Measurements from ENCODE around the gene MYH13. TPM values are rescaled to one million over a fixed set of nuclear protein-coding genes. Genes with fewer than 3 reads are reported as not detected.
A peak's percentile ranks its signal among the peaks of the same experiment; 100 is the strongest.

MYH13 gene
- polyA plus RNA-seq, 1 donor from 2014 or later = not detected

DNA sequence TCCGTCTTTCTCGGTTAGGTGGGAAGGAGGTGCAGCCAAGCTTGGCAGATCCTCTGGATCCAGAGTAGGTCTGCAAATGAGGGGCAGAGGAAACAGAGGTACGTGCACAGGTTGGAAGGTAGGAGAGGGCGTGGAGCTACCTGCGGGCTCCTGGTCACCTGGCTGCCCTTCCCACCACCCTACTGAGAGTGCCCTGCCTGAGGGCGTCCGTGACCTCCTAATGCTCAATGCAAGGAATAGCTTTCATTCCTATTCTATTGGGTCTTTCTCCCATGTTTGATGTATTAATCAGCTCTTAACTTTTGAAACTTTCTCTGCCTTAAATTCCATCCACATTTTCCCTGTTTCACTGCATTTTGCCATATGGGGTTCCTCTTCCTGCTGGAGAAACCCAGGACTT lies 44.6 kb downstream of the MYH13 start:
- H3K4me1 Mint-ChIP-seq = no peaks in the 10 kb centered on the region
- H3K9me3 Mint-ChIP-seq = no peaks in the 10 kb centered on the region
- peaks cover 7% of the 10 kb centered on the region for H3K27me3 Mint-ChIP-seq
- H3K27ac Mint-ChIP-seq = peak overlapping the region in 1 of 3 donors; percentile 64
- H3K36me3 Mint-ChIP-seq = no peaks in the 10 kb centered on the region
- H3K4me3 Mint-ChIP-seq = peak overlapping the region in 1 of 4 donors; percentile 26

DNA sequence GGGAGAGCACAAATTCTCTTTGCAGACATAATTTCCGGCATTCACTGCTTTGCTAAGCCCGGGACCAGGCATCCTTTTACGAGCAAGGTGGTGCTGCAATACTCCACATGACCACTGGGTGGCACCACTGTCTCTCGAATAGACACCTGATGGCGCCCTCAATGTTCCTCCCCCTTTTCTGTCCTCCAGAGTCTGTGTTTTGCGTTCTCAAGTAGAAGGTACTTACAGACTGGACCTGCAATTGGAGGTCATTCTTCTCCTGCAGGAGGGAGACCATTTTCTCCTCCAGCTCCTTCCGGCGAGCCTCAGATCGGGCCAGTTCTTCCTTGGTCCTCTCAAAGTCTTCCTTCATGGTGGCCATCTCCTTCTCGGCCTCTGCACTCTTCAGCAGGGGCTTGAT lies 45.2 kb downstream of the MYH13 start:
- Mint-ChIP-seq H3K9me3 (no peaks in the 10 kb centered on the region), H3K27me3 (peaks cover 7% of the 10 kb centered on the region), H3K4me3 (no peak overlapping the region), H3K36me3 (no peaks in the 10 kb centered on the region), H3K4me1 (no peaks in the 10 kb centered on the region), H3K27ac (no peak overlapping the region)

DNA sequence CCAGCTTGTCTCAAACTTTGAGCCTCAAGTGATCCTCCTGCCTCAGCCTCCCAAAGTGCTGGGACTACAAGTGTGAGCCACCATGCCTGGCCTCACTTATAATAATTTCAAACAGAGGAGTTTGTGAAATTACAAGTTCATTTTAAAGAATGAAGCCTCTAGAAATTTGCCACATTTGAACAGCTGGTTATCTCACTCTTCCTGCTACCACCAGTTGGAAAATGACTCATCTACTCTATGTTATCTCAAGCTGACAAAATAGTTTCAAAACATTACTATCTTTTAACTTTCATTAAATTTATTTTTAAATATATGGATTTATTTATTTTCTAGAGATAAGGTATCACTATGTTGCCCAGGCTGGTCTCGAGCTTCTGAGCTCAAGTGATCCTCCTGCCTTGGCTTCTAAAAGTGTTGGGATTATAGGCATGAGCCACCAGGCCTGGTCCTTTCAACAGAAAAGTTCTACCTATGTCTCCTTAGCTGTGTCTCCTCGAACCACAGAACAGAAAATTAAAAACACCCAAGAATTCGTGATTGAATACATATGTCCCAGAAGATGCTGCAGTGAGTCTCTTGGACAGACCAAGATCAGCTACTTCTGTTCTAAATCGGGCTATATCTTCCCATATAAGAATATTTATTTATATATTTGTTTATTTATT lies 47.6 kb downstream of the MYH13 start:
- H3K27me3 Mint-ChIP-seq = peaks cover 7% of the 10 kb centered on the region
- no peak overlapping the region for H3K4me3 Mint-ChIP-seq
- H3K27ac Mint-ChIP-seq = no peak overlapping the region
- no peaks in the 10 kb centered on the region for H3K4me1 Mint-ChIP-seq
- no peaks in the 10 kb centered on the region for H3K9me3 Mint-ChIP-seq
- no peaks in the 10 kb centered on the region for H3K36me3 Mint-ChIP-seq

DNA sequence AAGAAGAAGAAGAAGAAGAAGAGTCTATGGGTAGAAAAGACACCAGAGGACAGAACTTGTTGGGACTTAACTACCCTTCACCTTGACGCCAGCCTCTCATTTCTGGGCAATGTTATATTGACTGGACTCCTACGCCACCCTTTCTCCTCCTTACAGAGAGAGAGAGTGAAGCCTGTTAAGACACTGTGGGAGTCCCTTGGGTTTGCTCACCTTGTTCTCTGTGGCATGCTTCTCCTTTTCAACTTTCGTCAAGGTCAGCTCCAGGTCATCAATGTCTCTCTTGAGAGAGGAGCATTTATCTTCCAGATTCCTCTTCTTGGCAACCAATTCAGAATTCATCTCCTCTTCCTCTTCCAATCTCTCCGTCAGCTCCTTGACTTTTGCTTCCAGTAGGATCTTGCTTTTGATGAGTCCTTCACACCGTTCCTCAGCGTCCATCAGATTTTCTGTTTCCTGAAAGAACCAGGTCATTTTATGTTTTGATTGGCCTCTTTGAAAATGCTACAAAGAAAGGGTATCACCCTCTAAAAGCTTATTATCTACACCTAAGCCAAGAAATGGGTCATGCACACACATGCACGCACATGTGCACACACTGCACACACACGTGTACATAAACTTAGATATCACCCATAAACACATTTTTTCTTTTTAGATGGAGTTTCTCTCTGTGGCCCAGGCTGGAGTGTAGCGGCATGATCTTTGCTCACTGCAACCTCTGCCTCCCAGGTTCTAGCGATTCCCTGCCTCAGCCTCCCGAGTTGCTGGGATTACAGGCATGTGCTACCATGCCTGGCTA lies 48.8 kb downstream of the MYH13 start:
- H3K36me3 Mint-ChIP-seq = no peaks in the 10 kb centered on the region
- H3K27ac Mint-ChIP-seq = no peak overlapping the region
- peaks cover 3% of the 10 kb centered on the region for H3K27me3 Mint-ChIP-seq
- H3K4me3 Mint-ChIP-seq = no peak overlapping the region
- no peaks in the 10 kb centered on the region for H3K4me1 Mint-ChIP-seq
- H3K9me3 Mint-ChIP-seq = no peaks in the 10 kb centered on the region

DNA sequence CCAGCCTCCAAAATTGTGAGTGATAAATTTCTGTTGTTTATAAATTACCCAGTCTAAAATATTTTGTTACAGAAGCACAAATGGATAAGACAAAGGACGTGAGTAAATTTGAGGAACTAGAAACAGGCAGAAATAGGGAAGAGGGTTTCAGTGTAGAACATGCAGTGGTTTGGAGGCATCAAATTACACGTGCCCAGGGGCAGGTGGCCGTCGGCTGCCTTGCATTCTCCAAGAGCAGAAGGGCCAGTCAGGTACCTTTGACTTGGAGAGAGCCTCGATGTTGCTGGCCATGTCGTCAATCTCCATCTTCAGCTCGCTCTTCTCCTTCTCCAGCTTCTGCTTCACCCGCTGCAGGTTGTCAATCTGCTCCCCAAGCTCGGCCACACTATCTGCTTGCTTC lies 54.3 kb downstream of the MYH13 start:
- H3K9me3 Mint-ChIP-seq = no peaks in the 10 kb centered on the region
- no peaks in the 10 kb centered on the region for H3K4me1 Mint-ChIP-seq
- no peaks in the 10 kb centered on the region for H3K36me3 Mint-ChIP-seq
- no peak overlapping the region for H3K4me3 Mint-ChIP-seq
- H3K27ac Mint-ChIP-seq = no peak overlapping the region
- H3K27me3 Mint-ChIP-seq = peaks cover 5% of the 10 kb centered on the region

DNA sequence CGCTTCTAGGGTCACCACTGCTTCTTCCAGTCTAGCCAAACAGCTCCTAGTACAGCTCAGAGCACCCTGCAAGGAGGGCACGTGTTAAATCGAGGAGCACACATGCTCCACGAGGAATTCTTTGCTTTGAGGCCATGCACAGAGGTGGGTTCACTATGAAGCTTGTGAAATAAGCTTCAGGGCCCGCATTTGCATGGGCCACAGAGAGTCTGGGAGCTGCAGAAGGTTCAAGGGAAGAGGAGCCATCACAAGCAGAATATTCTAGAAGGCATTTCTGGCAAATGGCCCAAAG lies 55.3 kb downstream of the MYH13 start:
- no peaks in the 10 kb centered on the region for H3K4me1 Mint-ChIP-seq
- H3K36me3 Mint-ChIP-seq = no peaks in the 10 kb centered on the region
- no peak overlapping the region for H3K27ac Mint-ChIP-seq
- H3K27me3 Mint-ChIP-seq = peaks cover 6% of the 10 kb centered on the region
- no peak overlapping the region for H3K4me3 Mint-ChIP-seq
- no peaks in the 10 kb centered on the region for H3K9me3 Mint-ChIP-seq

DNA sequence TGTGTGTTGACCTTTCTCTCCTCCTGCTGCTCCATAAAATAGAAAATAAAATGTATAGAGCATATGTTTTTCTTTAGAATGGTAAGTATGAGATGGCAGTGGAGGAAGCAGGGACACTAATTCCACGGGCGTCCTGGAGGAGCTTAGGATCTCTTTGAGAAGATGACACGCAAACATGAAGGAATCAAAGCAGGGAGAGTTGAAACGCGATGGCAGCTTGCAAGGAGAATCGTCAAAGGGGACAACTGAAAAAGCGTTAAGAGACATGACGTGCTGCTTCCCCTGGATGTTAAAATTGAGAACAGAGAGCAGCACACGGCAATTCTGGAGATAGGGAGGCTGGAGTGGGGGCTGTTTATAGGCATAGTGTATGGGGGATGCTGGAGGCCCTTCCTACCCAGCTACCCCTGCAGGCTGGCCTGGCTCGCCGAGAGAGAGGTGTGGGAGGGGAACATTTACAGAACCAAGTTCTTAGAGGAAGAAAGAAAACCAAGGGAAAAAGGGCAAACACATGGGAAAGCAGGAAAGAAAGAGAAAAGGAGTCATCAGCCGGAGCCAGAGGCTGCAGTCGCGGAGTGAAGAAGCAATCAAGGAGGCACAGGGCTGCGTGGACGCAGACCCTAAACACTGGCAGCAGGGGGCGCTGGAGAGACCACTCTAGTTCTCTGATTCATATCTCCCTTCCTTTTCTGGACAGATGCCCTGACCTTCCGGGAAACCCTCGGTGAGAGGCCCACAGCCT lies 55.8 kb downstream of the MYH13 start:
- peaks cover 6% of the 10 kb centered on the region for H3K27me3 Mint-ChIP-seq
- H3K4me1 Mint-ChIP-seq = no peaks in the 10 kb centered on the region
- H3K36me3 Mint-ChIP-seq = no peaks in the 10 kb centered on the region
- no peaks in the 10 kb centered on the region for H3K9me3 Mint-ChIP-seq
- no peak overlapping the region for H3K4me3 Mint-ChIP-seq
- H3K27ac Mint-ChIP-seq = no peak overlapping the region

DNA sequence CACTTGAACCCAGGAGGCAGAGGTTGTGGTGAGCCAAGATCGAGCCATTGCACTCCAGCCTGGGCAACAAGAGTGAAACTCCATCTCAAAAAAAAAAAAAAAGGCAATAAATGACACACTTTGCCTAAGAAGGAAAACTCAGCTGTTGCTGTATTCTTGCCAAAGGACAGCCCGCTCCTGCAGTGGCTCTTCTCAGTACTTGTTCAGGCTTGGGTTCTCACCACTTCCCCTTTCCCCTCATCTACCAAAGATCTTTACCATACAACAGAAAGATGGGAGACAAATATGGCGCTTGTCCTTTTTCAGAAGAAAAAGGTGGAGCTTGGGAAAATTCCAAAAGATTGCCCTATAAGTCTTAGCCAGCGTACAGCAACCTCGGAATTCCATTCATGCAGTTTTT lies 58.5 kb downstream of the MYH13 start:
- no peaks in the 10 kb centered on the region for H3K4me1 Mint-ChIP-seq
- no peak overlapping the region for H3K27ac Mint-ChIP-seq
- peaks cover 6% of the 10 kb centered on the region for H3K27me3 Mint-ChIP-seq
- H3K4me3 Mint-ChIP-seq = no peak overlapping the region
- no peaks in the 10 kb centered on the region for H3K9me3 Mint-ChIP-seq
- H3K36me3 Mint-ChIP-seq = no peaks in the 10 kb centered on the region

DNA sequence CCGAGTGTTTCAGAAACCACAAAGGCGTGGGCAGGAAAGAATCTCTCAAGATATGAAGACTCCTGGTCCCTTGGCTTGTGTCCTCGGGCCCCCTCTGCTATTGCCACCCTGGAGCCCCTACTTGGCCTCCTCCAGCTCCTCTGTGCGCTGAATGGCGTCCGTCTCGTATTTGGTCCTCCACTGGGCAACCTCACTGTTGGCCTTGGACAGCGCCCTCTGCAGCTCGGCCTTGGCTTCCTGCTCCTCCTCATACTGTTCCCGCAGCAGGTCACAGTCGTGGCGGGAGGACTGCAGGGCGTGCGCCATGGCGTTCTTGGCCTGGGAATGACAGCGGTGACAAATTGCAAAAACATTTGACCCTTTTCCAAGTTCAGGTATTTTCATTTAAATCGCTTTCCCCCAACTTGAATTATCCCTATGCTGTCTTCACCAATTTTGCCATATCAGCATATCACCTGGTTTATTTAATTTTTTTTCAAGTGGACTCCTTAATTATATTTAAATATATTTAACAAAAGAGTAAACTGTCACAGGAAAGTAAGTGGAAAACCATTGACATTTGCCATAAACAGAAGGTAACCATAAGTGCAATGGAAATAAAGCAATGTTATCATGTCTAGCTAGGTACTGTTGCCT lies 59.7 kb downstream of the MYH13 start:
- Mint-ChIP-seq H3K9me3 (no peaks in the 10 kb centered on the region), H3K36me3 (no peaks in the 10 kb centered on the region), H3K4me1 (no peaks in the 10 kb centered on the region), H3K27me3 (peaks cover 4% of the 10 kb centered on the region), H3K4me3 (no peak overlapping the region), H3K27ac (no peak overlapping the region)

DNA sequence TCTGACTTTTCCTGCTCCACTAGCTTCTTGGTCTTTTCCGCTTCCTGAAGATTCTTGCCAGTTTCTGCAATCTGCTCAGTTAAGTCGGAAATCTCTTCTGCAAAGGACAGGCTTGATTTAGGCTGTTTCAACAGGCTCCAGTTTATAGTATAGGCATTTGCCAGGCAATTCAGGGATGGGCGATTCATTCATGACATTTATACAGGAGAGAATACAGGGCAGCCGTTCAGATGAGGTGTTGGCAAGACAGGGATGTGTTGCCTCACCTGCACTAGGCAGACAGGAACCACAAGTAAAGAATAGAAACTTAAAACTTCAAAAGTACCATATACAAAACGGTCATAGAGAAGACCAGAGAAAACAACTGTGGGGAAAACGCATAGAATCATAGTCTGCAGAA lies 61.7 kb downstream of the MYH13 start:
- Mint-ChIP-seq H3K4me3 (no peak overlapping the region), H3K9me3 (no peaks in the 10 kb centered on the region), H3K4me1 (no peaks in the 10 kb centered on the region), H3K27me3 (peaks cover 2% of the 10 kb centered on the region), H3K27ac (peak overlapping the region in 1 of 3 donors; percentile 32), H3K36me3 (no peaks in the 10 kb centered on the region)

DNA sequence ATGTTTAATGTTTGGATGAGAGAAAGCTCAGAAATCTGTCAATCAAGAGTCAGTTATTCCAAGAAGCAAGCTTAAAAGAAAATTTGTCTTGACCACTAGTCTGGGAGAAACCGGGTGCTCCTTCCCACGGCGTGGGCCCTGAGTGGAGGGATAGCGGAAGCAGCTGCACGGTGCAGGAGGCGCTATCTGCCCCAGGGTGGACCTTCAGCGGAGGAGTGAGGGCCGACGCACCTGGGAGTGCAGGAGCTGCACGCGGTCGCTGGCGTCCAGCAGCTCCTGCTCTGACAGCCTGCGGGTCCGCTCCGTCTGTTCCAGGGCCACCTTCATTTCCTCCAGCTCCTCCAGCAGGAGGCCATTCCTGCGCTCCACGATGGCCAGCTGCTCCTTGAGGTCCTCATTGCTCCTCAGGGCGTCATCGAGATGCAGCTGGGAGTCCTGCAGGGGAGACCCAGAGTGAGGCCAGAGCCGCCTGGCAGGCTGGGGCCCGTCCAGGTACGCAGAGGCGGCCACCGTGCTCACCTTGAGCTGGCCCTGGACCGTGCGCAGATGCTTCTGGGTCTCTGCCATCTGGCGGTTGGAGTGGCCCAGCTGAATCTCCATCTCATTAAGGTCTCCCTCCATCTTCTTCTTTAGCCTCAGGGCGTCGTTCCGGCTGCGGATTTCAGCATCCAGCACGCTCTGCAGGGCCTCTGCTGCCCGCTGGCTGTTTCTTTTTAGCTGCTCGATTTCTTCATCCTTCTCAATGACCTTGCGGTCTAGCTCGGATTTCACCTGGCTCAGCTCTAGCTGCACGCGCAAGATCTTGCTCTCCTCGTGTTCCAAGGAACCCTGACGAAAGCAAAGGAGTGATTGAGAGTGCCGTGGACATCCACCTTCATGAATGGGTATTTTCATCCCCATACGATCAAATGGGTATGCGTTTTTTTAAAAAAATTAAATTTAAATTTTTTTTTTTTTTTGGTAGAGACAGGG lies 63.5 kb downstream of the MYH13 start:
- peaks cover 1% of the 10 kb centered on the region for H3K27me3 Mint-ChIP-seq
- no peak overlapping the region for H3K27ac Mint-ChIP-seq
- H3K4me3 Mint-ChIP-seq = peak overlapping the region in 1 of 4 donors; percentile 39
- H3K36me3 Mint-ChIP-seq = no peaks in the 10 kb centered on the region
- no peaks in the 10 kb centered on the region for H3K9me3 Mint-ChIP-seq
- no peaks in the 10 kb centered on the region for H3K4me1 Mint-ChIP-seq

DNA sequence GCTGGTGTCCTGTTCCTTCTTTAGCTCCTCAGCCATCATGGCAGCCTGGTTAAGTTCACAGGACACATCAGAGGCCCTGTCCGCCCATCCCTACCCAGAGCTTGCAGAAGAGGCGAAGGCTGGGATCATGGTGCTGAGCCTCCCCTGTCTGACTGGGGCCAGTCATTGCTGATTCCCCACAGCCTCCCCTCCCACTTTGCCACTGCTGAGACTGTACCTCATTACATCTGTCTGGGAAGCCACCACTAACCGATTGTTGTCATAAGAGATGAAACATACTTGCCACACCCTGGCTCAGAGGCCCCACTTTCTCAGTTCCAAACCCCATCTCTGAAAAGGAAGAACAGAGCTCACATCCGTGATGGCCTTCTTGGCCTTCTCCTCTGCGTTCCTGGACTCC lies 66.2 kb downstream of the MYH13 start:
- Mint-ChIP-seq H3K27me3 (no peaks in the 10 kb centered on the region), H3K4me1 (no peaks in the 10 kb centered on the region), H3K4me3 (no peak overlapping the region), H3K27ac (no peak overlapping the region), H3K36me3 (no peaks in the 10 kb centered on the region), H3K9me3 (peaks cover 0 to 3% (median 0%) of the 10 kb centered on the region in 3 donors)

DNA sequence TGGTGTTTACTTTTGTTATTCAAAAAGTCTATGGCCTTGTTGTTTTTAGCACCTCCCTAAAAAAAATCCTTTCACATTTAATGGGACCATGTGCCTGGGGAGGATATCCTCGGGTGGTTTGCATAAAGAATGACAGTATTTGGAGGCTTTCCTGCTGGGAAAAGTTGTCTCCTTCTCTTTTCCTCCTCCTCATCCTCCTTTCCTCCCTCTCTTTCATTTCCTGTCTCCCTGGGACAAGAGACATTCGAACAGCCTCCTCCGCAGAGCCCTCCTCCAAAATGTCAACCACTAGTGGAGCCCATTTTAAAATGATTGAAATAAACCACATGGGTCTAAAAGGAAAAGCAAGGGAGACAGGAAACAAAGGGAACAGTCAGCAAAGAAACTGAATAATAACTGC lies 67.4 kb downstream of the MYH13 start:
- Mint-ChIP-seq H3K36me3 (no peaks in the 10 kb centered on the region), H3K9me3 (peaks cover 0 to 3% (median 0%) of the 10 kb centered on the region in 3 donors), H3K4me3 (no peak overlapping the region), H3K4me1 (no peaks in the 10 kb centered on the region), H3K27me3 (no peaks in the 10 kb centered on the region), H3K27ac (no peak overlapping the region)

DNA sequence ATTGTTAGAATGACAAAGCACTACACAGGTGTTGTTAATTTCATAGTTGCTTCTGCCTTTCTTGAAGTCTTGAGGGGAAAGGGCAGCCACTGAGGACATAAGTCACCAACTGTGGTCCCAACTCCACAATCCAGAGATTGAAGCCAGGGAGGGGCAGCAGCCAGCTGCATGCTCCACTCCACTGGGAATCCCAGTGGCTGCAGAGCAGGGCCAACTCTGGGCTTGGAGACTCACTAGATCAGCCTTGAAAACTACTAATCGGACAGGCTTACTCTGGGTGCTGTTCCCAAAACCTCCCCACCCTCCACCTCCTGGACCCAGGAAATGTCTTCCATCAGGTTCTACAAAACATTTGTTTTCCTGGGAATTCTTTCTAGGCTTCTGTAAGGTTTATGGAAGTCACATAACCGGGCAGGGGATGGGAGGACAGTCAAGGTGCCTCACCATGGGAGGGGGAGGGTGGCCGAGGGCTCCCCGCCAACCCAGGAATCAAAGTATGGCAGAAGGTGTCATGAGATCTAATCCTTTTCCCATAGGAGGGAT lies 68.0 kb downstream of the MYH13 start:
- Mint-ChIP-seq H3K9me3 (peaks cover 0 to 3% (median 0%) of the 10 kb centered on the region in 3 donors), H3K36me3 (no peaks in the 10 kb centered on the region), H3K4me3 (no peak overlapping the region), H3K27me3 (no peaks in the 10 kb centered on the region), H3K4me1 (no peaks in the 10 kb centered on the region), H3K27ac (no peak overlapping the region)
